ENCODE measurements around the gene ZNF668. TPM values are rescaled to one million over a fixed set of nuclear protein-coding genes. Genes with fewer than 3 reads are reported as not detected.

Gene ZNF668
- total and polyA plus RNA-seq, 2 experiments from 2014 or later, result 6.2 to 13.1 TPM

GRCh38 chr16:31074814-31075183 is 759 bp upstream of the ZNF668 start:
- H3K79me2 ChIP-seq (replicated peaks; ENCODE audit: insufficient read depth), result peaks cover 52% of the 10 kb centered on the region

GRCh38 chr16:31073142-31073969 is 684 bp downstream of the ZNF668 start:
- Histone ChIP-seq H3K79me2 (replicated peaks; ENCODE audit: insufficient read depth) (peaks cover 67% of the 10 kb centered on the region), H3K36me3 (ENCODE audit: insufficient read depth) (peaks cover 7% of the 10 kb centered on the region; the same call in 1 of the 2 replicates), H4K20me1 (replicated peaks; ENCODE audit: insufficient read depth) (no peaks in the 10 kb centered on the region; the same call in 1 of the 2 replicates), H3F3A (replicated peaks; ENCODE audit: low read depth) (no peaks in the 10 kb centered on the region), H3K4me2 (peak overlapping the region; percentile 84), H3K4me1 (ENCODE audit: insufficient read depth) (peaks cover 14% of the 10 kb centered on the region), H3K9me2 (ENCODE audit: insufficient read depth) (no peaks in the 10 kb centered on the region), H3K27ac (ENCODE audit: low read depth) (peak overlapping the region; percentile 91), H2AFZ (peak overlapping the region; percentile 98), H3K27me3 (ENCODE audit: insufficient read depth) (no peaks in the 10 kb centered on the region), H3K4me3 (peak overlapping the region; percentile 90)
- Mint-ChIP-seq H3K27me3 (ENCODE audit: insufficient read depth, low read depth, poor library complexity) (peaks cover 6% of the 10 kb centered on the region), H3K9me3 (no peaks in the 10 kb centered on the region; the same call in 2 of the 3 replicates), H3K4me1 (peaks cover 19% of the 10 kb centered on the region), H3K27ac (peak overlapping the region; percentile 98), H3K4me3 (peak overlapping the region; percentile 99), H3K36me3 (ENCODE audit: low read depth) (peaks cover 22% of the 10 kb centered on the region)
- DNase-seq (ENCODE audit: low spot score) (peak; percentile 96), ATAC-seq (peak; percentile 74)
- TF ChIP-seq CREB1 (CRISPR knock-in tag; IDR thresholded peaks at IDR 0.05; ENCODE audit: low read depth) (peak; percentile 19; the same call in 1 of the 2 replicates), ZNF114 (CRISPR knock-in tag; IDR thresholded peaks at IDR 0.05) (no peak), POLR2AphosphoS5 (IDR thresholded peaks at IDR 0.05; ENCODE audit: low read depth) (peak; percentile 17; the same call in 1 of the 2 replicates), REST (IDR thresholded peaks at IDR 0.05; ENCODE audit: unreplicated experiment) (no peak)

More at GRCh38 chr16:31074814-31075183, 759 bp upstream of the ZNF668 start:
- no peak for DNase-seq (ENCODE audit: low spot score)
- H3K27me3 Mint-ChIP-seq (ENCODE audit: insufficient read depth, low read depth, poor library complexity), result peaks cover 8% of the 10 kb centered on the region
- Histone ChIP-seq H3K36me3 (ENCODE audit: insufficient read depth) (peaks cover 7% of the 10 kb centered on the region; the same call in 1 of the 2 replicates), H3K4me3 (peak overlapping the region; percentile 90), H3K4me1 (ENCODE audit: insufficient read depth) (peaks cover 14% of the 10 kb centered on the region), H2AFZ (no peak overlapping the region), H3F3A (replicated peaks; ENCODE audit: low read depth) (no peaks in the 10 kb centered on the region), H3K27me3 (ENCODE audit: insufficient read depth) (no peaks in the 10 kb centered on the region), H3K27ac (ENCODE audit: low read depth) (peak overlapping the region; percentile 96), H4K20me1 (replicated peaks; ENCODE audit: insufficient read depth) (no peaks in the 10 kb centered on the region; the same call in 1 of the 2 replicates), H3K4me2 (peak overlapping the region; percentile 86), H3K9me2 (ENCODE audit: insufficient read depth) (no peaks in the 10 kb centered on the region)
- TF ChIP-seq CTCF (conservative IDR thresholded peaks at IDR 0.05; ENCODE audit: low read depth in 2 of 2), result peak; percentile 7 to 14; a peak in 1 of 4 replicates
- TF ChIP-seq STAT1 (IDR thresholded peaks at IDR 0.05; ENCODE audit: unreplicated experiment), result no peak
- H3K9me3 Mint-ChIP-seq, result no peaks in the 10 kb centered on the region; the same call in 2 of the 3 replicates
- H3K4me1 Mint-ChIP-seq, result peaks cover 19% of the 10 kb centered on the region
- peaks cover 37% of the 10 kb centered on the region for H3K36me3 Mint-ChIP-seq (ENCODE audit: low read depth)
- peak overlapping the region; percentile 92 for H3K4me3 Mint-ChIP-seq
- H3K27ac Mint-ChIP-seq, result peak overlapping the region; percentile 91
- ATAC-seq, result no peak
